Endothelial cell (in vitro differentiated cells): ENCODE data around the gene CABP2. TPM values are rescaled to one million over a fixed set of nuclear protein-coding genes. Genes with fewer than 3 reads are reported as not detected.
A peak's percentile ranks its signal among the peaks of the same experiment; 100 is the strongest.
"Not testable (repeated sequence)": the region's sequence is repeated elsewhere in the genome, so short reads cannot be mapped to it uniquely, and the experiment has no call there.

Source experiments
- DNase-seq: peaks from one replicate; pipeline ENCODE4 v3.0.0; 2021; ENCODE audit warnings: low spot score
- H3K27ac Mint-ChIP-seq: one replicate; pipeline ENCODE4 v1.8.0; 2021; ENCODE audit warnings: mixed read lengths, inconsistent platforms; ENCODE audit not compliant: unreplicated experiment
- H3K27me3 Mint-ChIP-seq: one replicate; pipeline ENCODE4 v1.8.0; 2021; ENCODE audit warnings: mild to moderate bottlenecking, moderate library complexity, mixed read lengths, inconsistent platforms; ENCODE audit not compliant: unreplicated experiment
- H3K36me3 Mint-ChIP-seq: one replicate; pipeline ENCODE4 v1.8.0; 2021; ENCODE audit warnings: mild to moderate bottlenecking, low read depth, mixed read lengths, inconsistent platforms; ENCODE audit not compliant: unreplicated experiment
- H3K4me1 Mint-ChIP-seq: one replicate; pipeline ENCODE4 v1.8.0; 2021; ENCODE audit warnings: mild to moderate bottlenecking, mixed read lengths, inconsistent platforms; ENCODE audit not compliant: unreplicated experiment
- H3K4me3 Mint-ChIP-seq: one replicate; pipeline ENCODE4 v1.8.0; 2021; ENCODE audit warnings: mild to moderate bottlenecking, mixed read lengths, inconsistent platforms; ENCODE audit not compliant: unreplicated experiment
- H3K9me3 Mint-ChIP-seq: one replicate; pipeline ENCODE4 v1.8.0; 2021; ENCODE audit warnings: mixed read lengths, inconsistent platforms; ENCODE audit not compliant: unreplicated experiment
- CTCF ChIP-seq: fragments of 200-600 bp; sonication (generic); IDR thresholded peaks from one replicate; pipeline ENCODE4 v1.5.0; 2021; ENCODE audit warnings: antibody characterized with exemption; ENCODE audit not compliant: unreplicated experiment
- total RNA-seq: library from RNA; stranded (reverse); fragmentation: NEBNext Ultra II Directional; extraction: Animal tissue kit (Norgen Biotek cat#: 25700); gene quantifications from one replicate; pipeline ENCODE4 v1.2.1, GENCODE V29; 2021; ENCODE audit not compliant: unreplicated experiment

CABP2 gene
- total RNA-seq, 1 donor from 2014 or later, result not detected

GRCh38 chr11:67482827-67483798 is 40.1 kb downstream of the CABP2 start, which contains the start of gene AIP:
Gene AIP, plus strand, starts transcription at chr11:67483026. Its CDS starts 133 bp downstream, at chr11:67483159.
- no peak for TF ChIP-seq CTCF
- no peaks in the 10 kb centered on the region for H3K9me3 Mint-ChIP-seq
- H3K27ac Mint-ChIP-seq, result peak within 1 kb of the TSS; percentile 96
- peaks cover 24% of the 10 kb centered on the region for H3K36me3 Mint-ChIP-seq
- peaks cover 16% of the 10 kb centered on the region for H3K4me1 Mint-ChIP-seq
- peaks cover 14% of the 10 kb centered on the region for H3K27me3 Mint-ChIP-seq
- peak within 1 kb of the TSS; percentile 93 for H3K4me3 Mint-ChIP-seq
- peak; percentile 94 for DNase-seq

GRCh38 chr11:67482275-67482826 is 40.9 kb downstream of the CABP2 start:
- peak overlapping the region; percentile 96 for H3K27ac Mint-ChIP-seq
- peak overlapping the region; percentile 93 for H3K4me3 Mint-ChIP-seq
- peaks cover 10% of the 10 kb centered on the region for H3K27me3 Mint-ChIP-seq
- no peak for DNase-seq
- H3K9me3 Mint-ChIP-seq, result no peaks in the 10 kb centered on the region
- no peak for TF ChIP-seq CTCF
- H3K4me1 Mint-ChIP-seq, result peaks cover 16% of the 10 kb centered on the region
- H3K36me3 Mint-ChIP-seq, result peaks cover 17% of the 10 kb centered on the region

- H3K27me3 Mint-ChIP-seq, H3K4me3 Mint-ChIP-seq, H3K27ac Mint-ChIP-seq, H3K4me1 Mint-ChIP-seq, DNase-seq, H3K36me3 Mint-ChIP-seq, H3K9me3 Mint-ChIP-seq: not testable (repeated sequence)
These were observed 45.7 kb downstream of the CABP2 start for GRCh38 chr11:67477344-67478050.

- not testable (repeated sequence) for H3K9me3 Mint-ChIP-seq, H3K27ac Mint-ChIP-seq, H3K4me1 Mint-ChIP-seq, H3K4me3 Mint-ChIP-seq, DNase-seq, H3K27me3 Mint-ChIP-seq, H3K36me3 Mint-ChIP-seq
These were observed 46.6 kb downstream of the CABP2 start for GRCh38 chr11:67476692-67477091.

GRCh38 chr11:67472882-67473281 is 50.4 kb downstream of the CABP2 start:
- no peak for TF ChIP-seq CTCF
- H3K4me1 Mint-ChIP-seq, result peaks cover 6% of the 10 kb centered on the region
- DNase-seq, result no peak
- peaks cover 1% of the 10 kb centered on the region for H3K27me3 Mint-ChIP-seq
- no peak overlapping the region for H3K4me3 Mint-ChIP-seq
- no peaks in the 10 kb centered on the region for H3K9me3 Mint-ChIP-seq
- no peaks in the 10 kb centered on the region for H3K36me3 Mint-ChIP-seq
- no peak overlapping the region for H3K27ac Mint-ChIP-seq
